ENCODE measurements around the gene TAL2.
A peak's percentile ranks its signal among the peaks of the same experiment; 100 is the strongest.

TAL2 gene

DNA sequence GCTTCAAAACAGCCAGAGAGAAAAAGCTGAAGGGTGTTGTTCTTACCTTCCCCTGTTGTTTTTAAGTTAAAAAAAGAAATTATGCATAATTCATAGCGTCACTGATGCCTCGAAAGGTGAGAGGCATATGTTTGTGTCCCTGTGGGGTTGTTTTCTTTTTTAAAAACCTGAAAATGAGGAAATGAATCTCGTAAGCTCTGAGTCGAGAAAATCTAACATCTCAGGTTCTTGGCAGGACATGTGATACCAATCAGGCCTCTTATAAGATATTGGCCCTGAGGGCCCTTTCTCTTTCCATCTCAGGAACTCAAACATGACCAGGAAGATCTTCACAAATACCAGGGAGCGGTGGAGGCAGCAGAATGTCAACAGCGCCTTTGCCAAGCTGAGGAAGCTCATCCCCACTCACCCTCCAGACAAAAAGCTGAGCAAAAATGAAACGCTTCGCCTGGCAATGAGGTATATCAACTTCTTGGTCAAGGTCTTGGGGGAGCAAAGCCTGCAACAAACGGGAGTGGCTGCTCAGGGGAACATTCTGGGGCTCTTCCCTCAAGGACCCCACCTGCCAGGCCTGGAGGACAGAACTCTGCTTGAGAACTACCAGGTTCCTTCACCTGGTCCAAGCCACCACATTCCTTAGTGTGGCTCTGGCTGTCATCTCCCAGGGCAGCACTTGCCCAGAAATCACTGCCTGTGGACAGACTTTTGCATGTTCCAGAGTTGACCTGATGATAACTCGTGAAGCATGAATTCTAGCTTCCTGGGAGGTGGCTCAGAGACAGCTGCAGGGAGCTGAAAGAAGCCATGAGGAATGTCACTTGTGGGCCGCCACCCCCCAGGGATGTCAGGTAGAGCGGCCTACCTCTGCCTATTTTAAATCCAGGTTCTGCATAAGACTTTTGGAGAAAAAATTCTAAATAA lies at the start of gene TAL2:
Gene TAL2 (plus strand): TSS at position 274 of the 921 bp plus-strand sequence. CDS start 40 bp downstream, at position 314.
- no peak for DNase-seq (ENCODE audit: low spot score)

DNA sequence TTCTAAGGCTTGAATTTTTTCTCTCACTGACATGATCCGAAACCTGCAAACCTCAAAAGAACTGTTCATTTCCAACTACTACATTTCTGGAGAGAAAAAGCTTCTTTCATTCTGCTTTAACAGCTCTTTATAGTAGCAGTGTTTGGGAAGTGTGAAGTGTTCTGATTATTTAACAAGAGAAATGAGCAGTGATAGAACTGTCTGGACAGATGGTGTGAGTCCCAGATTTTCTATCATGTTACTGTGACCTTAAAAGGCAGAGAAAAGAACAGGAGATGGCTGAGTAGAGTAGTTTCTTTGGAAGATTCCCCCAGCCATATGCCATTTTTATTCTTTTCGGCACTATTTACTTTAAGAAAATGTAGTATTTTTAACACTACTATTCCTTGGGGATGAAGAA lies 41.3 kb upstream of the TAL2 start:
- no peak for DNase-seq (ENCODE audit: low spot score)

DNA sequence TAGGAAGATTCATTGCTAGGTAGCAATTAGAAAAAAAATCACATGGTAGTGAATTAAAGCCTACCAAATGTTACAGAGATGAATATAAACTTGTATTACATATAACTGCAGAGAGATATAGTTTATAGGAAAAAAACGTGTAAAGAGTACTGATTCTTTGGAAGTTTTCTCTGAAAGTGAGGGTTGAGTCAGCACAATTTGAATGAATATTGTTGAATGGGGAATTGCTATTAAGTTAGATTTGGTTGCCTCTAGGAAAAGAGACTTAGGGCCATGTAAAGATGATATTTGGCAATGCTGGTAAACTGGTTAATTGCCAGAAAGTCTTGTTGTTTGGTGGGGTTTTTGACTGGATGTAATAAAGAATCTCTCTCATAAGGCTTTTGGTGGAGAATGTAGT lies 37.2 kb upstream of the TAL2 start:
- no peak for DNase-seq (ENCODE audit: low spot score)

DNA sequence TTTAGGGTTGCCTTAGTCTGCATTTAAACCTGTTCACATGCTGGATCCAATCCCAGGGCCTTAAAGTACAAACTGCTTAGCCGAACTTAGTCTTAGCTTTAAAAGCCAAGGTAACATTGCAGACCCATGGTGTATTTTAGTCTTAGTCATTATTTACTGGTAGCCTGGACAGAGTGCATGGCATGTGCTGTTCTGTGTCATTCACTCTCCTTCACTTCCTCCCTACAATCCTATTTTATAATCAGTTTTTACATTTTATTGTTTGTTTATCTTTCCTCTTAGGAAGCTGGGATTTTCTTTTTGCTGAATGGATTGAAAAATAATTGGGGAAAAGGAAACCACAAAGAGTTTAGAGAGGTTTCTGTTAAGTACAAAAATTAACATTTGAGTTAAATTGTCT lies 29.4 kb upstream of the TAL2 start:
- no peak for DNase-seq (ENCODE audit: low spot score)

DNA sequence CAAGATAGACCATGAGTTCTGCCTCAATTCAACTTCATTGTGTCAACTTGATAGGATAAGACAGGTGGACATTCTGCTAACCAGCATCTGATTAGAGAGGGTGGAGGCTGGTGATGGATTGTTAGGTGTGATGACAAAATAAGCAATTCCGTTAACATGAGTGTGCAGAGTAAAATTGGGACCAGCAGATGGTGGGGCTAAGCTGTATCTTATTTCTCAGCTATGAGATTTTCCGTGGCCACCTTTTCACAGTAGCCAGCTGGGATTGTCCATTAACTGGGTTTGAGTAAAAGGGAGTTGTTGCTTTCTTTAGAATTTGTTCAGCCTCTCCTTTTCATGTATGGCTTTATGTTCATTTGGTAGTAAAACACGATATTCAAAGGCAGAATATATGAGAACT lies 28.8 kb upstream of the TAL2 start:
- DNase-seq (ENCODE audit: low spot score), result no peak

DNA sequence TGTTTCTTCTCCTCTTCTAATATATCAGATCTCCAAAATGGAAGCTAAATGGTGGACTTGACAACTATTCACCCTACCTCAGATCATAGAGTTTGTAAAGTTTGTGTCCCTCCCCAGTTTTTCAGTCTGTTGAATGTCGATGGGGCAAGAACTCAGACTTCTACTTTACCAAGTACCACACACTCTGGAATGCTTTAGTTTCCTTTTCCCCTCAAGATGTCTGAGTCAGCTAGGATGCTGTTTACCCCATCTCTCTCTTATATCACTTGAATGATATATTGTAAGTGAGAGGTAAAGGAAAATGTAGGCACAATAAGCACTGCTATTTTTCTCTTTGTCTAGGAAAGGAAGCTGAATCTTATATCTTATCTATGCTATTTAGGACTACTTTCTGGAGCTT lies 25.9 kb upstream of the TAL2 start:
- no peak for DNase-seq (ENCODE audit: low spot score)

DNA sequence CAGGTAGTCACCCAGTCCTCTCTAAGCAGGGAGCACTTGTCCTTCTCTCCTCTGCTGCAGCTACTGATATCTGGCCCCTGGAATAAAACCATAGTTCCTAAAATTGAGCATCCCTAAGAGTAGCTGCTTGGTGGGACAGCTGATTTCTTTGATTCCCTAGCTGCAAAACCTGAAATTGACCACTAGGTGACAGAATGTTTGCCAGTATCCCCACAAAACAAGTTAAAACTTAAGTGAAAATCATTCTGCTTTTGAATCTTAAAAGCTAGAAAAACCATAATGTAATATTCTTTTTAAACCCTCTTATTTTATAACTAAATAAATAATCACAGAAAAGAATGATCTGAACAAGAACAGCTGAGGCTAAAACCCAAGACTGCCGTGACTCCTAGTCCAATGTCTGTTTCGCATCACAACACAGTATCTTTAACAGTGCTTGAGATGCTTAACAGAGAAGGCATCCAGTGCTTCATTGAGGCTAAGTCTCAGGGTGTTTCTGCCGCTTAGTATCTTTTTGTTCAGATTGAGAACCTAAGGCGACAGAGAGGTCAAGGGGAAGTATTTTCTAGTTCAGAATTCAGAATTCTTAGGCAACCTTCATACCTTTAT lies 24.4 kb upstream of the TAL2 start:
- no peak for DNase-seq (ENCODE audit: low spot score)

DNA sequence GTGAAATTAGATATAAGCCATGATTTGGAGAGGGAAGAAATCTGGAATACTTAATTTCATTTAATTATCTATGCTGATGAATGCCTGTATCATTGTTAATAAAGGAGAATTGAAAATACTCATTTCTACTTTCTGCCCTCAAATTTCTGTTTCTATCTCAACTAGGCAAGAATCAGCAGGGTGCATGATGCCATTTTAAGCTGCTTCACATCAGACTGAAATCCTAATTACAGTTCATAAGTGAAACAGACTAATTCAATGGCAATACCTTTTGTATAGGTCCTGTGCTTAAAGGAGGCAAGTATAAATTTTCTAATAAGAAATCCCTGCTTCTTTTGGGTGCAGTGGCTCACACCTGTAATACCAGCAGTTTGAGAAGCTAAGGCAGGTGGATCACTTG lies 22.3 kb upstream of the TAL2 start:
- no peak for DNase-seq (ENCODE audit: low spot score)

DNA sequence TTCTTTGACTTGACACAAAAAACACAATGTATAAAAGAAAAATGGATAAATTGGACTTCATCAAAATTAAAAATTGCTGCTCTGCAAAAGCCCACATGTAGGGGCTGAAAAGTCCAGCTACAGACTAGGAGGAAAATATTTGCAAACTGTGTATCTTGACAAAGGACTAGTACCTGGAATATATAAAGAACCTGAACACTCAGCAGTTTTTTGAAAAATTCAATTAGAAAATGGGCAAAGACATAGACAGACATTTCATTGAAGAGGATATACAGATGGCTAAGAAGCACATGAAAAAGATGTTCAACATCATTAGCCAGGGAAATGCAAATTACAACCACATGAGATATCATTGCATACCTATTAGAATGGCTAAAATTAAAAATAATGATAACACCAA lies 18.5 kb upstream of the TAL2 start:
- DNase-seq (ENCODE audit: low spot score), result no peak

DNA sequence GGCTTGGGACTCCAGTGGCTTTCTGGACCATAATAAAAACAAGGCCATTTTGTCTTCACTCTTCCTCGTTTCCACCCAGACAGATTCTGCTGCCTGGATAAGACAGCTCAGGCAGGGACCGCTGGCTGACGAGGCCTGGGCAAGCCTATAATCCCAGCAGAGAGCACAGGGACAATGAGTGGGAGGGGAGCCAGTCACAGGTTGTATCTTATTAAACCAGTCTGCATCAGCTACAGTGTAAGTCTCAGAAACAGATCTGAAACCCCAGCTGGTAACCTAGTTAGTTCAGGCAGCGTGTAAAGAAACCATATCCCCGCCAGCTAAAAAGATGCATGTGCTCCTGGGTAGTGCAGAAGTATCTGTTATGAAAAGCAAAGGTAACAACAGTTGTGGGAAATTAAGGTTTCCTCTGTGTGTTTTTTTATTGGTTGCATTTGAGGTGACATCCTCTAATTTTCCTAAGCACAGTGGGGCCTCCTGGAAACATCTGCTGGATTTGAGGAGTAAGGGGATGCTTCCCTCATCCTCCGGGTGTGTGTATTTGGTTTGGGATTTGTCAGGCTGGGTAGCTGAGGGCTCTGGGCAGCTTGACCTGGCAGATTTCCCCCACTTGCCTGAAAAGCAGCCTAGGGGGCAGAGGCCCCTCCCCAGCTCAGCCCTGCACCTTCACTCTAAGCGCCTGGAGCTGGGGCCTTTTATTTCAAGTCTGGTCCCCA lies 15.2 kb upstream of the TAL2 start:
- DNase-seq (ENCODE audit: low spot score), result no peak

DNA sequence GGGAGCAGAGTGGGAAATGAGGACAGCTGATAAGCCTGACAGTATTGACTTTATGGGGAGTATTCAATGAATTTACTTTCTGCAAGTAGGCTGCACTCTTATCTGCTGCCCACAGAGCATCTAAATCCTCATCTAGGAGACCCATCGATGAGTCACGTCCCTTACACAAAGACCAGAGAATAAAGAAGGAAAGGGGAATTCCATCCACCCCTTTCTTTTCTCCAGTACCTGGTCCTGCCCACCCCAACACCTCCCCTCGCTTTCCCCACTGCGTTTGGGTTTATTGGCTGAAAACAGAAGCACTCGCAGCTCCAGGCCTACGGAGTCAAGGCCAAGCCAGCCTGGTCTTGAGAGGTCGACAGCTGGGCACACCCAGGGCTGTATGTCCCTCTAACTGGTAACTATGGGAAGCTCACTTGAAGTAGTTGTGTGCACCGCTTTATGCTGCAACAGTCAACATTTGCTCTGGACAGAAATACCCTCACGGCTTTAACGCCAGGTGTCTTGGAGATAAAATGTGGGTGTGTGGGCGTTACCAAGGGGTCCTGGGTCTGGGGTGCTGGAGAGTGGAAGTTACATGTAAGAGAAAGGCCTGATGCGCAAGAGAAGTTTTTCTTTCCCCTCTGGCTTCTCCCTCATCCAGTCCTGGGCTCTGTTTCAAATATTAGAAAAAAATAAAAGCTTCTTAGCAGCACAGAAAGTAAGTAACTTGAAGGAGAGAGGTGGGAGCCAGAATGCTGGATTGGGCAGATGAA lies 14.5 kb upstream of the TAL2 start:
- DNase-seq (ENCODE audit: low spot score), result no peak

DNA sequence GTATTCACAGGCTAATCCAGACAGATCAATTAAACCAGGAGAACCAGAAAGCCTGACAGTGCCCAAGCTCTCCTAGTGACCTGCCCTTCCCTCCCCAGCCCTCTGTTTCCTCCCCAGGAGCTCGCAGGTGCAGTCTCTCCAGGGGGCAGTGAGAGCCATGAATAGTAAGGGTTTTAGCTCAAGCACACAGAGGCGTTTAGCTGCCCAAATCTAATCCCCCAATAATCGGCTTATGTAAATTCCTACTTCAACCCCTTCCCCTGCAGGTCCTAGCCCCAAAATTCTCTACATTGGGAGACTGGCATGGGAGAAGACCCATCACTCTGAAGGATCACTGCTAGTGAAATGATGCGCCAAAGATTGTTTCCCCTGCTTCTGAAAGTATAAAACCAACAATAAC lies 10.5 kb upstream of the TAL2 start:
- no peak for DNase-seq (ENCODE audit: low spot score)

DNA sequence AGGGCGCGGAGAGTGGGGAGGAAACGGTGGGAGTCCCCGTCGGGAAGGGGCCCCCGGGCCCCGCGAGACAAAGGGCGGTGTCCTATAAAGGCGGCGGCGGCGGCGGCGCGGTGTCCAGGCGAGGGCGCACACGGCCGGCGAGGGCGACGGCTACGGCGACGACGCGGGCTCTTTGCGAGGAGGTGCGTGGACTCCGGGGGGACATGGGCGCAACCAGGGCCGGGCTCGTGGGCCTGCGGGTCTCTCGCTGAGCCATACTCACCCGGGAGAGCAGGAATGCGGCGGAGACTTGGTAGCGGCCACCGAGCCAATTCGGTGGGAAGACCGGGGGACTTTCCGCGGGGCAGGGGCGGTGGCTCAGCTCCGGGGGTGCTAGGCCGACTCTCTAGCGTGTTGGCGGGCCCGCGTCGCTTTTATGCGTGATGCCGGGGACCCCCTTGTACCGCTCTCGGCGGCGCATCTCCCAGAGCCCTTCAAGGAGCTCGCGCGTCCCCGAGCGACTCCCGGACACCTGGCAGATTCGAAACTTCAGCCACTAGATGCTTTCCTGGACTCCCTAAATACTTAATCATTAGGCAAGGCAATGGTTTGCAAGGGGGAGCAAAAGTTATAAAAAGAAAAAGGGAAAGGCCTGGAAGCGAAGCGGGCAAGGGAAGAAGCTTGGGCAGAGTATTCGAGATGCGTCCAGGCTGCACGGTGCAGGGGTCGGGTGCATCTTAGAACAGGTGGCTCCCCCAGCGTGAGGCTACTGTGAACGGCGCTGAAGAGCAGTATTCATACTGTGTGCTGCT lies 5.9 kb upstream of the TAL2 start:
- no peak for DNase-seq (ENCODE audit: low spot score)

DNA sequence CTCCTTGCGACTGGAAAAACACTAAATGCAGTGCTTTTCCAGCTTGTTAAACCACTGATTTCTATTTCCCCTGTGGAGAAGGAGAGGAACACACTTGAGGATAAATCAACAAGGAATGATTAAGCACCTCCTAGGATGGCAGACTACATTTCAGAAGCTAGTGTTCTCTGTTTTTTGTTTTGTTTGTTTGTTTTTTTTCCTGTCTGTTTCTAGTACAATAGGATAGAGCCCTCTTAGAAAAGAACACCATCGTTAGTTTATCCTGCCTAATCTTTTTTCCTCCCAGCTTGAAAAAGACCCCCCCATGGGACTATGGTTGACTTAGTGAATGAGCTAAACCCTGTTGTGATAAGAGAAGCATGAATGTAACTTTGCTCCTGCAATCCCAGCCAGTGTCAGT lies 3.9 kb upstream of the TAL2 start:
- DNase-seq (ENCODE audit: low spot score), result no peak

DNA sequence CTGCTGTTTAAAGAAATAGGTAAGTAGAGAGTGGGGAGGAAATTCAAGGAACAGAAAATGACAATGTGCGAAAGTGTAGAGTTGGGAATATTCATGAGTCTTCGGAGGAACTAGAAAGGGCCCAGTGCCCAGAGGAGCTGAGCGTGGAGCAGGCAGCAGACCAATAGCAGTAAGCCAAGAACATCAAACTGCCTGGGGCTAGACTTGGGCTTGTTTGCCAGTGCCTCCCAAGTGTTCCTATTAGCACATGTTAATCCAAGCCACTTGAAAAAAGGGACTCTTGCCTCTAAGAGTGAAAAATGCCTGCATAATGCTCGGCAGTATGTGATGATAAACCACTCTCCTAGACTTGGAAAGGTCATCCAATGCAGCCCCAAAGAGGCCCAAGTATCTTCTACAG lies 1.2 kb upstream of the TAL2 start:
- DNase-seq (ENCODE audit: low spot score), result peak; percentile 13

DNA sequence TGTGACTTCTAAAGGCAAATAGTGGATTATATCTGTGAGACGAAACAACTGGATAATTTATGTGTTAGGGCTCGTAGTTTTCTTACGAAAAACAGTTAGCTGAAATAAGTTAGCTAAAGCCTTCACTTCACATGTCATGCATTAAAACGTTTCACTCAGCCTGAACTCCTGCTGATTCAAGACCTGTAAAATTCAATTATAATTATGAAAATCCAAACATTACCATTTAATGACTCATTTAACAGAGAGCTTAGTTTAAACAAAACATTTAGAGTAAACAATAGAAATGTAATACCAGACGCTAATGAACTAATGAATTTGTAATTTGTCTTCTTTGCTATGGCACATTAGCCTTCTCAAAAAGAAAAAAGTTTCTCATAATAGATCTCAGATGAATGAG lies 1.7 kb downstream of the TAL2 start:
- DNase-seq (ENCODE audit: low spot score), result no peak

DNA sequence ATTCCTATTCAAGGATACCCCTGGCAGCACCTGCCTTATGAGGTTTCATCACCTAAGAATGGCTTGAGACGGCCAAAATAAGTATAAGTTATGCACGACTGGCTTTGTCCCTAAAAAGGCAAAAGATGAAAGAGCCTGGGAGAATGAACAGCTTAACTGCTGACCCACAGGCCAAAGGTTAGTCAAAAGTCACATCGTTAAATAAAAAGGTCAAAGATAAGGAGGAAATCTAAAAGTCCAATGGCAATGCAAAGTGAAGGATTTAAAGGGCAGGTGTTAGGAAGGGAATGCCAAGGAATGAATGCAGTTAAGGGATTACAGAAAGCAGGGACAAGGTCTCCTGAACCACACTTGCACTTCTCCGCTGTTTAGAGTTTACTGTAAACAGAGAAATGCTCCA lies 5.6 kb downstream of the TAL2 start:
- no peak for DNase-seq (ENCODE audit: low spot score)

DNA sequence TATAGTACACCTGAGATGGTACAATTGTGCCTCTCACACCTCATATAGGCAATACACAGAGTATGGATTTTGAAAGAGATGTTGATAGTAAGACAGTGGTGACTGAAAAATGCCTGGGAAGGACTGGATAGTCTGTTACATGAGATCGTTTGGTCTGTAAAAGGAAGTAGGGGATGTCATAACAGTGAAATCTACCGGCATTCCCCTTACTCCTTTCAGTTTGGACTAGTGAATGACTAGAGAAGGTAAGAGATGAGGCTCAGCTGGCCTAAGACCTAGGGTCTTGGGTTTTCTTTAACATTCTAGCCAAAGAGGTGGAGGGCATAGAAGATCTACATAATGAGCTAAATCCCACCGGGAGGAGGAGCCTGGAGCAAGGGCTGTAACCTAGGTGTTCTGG lies 8.1 kb downstream of the TAL2 start:
- no peak for DNase-seq (ENCODE audit: low spot score)

DNA sequence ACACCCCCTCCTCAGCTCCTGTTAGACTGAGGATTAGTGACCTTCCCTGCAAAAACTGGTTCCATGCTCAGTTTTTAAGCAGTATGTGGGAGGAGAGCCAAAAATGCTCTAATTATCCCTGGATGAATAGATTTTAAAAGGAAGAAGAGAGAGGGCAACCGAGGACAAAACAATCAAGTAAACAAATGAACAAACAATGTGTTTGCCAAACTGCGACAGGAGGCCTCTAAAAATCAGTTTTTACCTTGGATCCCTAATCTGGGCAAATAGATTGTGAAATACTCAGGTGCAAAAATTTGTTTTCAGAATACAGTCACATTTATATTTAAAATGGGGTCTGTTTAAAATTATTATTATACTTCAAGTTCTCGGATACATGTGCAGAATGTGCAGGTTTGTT lies 8.5 kb downstream of the TAL2 start:
- DNase-seq (ENCODE audit: low spot score), result no peak

DNA sequence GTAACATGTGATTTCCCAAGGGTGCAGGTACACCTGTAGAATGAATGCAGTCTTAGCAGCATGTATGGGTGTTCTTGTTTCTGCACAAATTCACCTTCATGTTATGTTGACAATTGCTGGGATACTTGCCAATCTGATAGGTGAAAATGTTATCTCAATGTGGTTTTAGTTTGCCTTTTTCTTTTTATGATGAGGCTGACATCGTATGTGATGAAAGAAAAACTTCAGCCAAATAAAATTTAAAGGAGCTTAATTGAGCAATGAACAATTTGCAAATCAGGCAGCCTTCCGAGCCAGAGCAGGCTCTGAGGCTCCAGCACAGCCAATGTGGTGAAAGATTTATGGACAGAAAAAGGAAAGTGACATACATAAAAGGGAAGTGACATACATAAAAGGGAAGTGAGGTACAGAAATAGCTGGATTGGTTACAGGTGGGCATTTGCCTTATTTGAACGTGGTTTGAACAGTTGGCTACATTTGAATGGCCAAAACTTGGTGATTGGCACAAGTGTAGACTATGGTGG lies 10.5 kb downstream of the TAL2 start:
- no peak for DNase-seq (ENCODE audit: low spot score)

DNA sequence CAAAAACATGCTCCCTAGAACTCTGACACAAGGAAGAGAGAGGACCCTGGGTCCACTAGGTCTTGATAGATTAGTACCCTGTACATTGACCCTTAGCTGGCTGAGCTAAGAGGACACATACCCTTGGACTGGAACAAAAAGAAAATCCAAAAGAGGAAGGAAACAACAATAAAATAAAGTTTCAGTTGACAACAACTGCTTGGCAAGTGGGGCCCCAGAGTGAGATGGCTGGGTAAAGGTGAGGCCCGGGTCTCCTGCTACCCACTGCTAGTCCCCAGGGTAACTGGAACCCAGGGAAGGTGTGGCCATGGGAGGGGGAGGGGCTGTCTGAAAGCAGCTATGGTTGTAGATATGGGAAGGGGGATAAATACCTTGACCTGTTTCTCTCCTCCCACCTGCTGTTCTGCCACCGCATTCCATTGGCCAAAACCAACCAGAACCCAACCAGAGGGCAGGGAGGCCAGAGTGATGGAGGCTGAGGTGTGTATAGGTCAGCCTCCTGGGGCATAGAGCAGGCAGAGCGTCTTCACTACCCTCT lies 11.7 kb downstream of the TAL2 start:
- no peak for DNase-seq (ENCODE audit: low spot score)

Data from putamen (tissue), 1 donor.